HL-60 (cell line): ENCODE measurements around the gene PNPLA2.

ENCODE experiments used
- POLR2AphosphoS5 ChIP-seq: IDR thresholded peaks from 2 replicates; pipeline ENCODE4 v1.6.1; 2012; ENCODE audit warnings: low read depth
- TF ChIP-seq, protein P1 (sequence below): IDR thresholded peaks from one replicate; pipeline ENCODE4 v1.5.1; 2011; ENCODE audit warnings: low read length, control low read depth, inconsistent platforms; ENCODE audit not compliant: insufficient read depth

DNA sequence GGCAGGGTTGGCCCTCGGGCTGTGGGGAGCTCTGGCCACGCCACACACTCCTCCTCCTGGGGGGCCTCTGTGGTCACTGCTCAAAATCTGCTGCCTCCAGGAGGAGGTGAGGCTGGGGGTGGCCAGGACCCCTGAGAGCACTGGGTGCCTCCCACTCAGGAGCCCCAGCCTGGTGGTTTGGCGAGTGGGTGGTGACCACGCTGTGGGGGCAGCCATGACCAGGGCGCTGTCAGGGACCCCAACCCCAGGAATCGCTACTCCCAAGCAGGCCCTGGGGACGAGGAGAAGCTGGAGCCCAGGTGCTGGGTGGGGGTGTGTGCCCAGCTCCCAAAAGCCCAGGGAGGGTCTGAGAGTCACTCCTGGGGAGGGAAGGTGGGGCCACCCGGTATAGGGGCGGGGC is 54.1 kb downstream of the PNPLA2 start:
- TF ChIP-seq, protein P1, sequence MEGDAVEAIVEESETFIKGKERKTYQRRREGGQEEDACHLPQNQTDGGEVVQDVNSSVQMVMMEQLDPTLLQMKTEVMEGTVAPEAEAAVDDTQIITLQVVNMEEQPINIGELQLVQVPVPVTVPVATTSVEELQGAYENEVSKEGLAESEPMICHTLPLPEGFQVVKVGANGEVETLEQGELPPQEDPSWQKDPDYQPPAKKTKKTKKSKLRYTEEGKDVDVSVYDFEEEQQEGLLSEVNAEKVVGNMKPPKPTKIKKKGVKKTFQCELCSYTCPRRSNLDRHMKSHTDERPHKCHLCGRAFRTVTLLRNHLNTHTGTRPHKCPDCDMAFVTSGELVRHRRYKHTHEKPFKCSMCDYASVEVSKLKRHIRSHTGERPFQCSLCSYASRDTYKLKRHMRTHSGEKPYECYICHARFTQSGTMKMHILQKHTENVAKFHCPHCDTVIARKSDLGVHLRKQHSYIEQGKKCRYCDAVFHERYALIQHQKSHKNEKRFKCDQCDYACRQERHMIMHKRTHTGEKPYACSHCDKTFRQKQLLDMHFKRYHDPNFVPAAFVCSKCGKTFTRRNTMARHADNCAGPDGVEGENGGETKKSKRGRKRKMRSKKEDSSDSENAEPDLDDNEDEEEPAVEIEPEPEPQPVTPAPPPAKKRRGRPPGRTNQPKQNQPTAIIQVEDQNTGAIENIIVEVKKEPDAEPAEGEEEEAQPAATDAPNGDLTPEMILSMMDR = no peak
- no peak for TF ChIP-seq POLR2AphosphoS5
